NT2/D1 (cell line): ENCODE data around the gene ZNF189.

ENCODE experiments used
- SUZ12 ChIP-seq: IDR thresholded peaks from 2 replicates; pipeline ENCODE4 v1.6.1; 2011; ENCODE audit not compliant: insufficient read length, insufficient read depth; ENCODE audit errors: extremely low read depth
- YY1 ChIP-seq: IDR thresholded peaks from 2 replicates; pipeline ENCODE4 v1.6.1; 2011; ENCODE audit not compliant: insufficient read length, insufficient read depth
- ZNF274 ChIP-seq: IDR thresholded peaks from 2 replicates; pipeline ENCODE4 v1.6.1; 2011; ENCODE audit warnings: mild to moderate bottlenecking, low read depth, low read length

GRCh38 chr9:101453776-101454570 is 55.3 kb downstream of the ZNF189 start:
- TF ChIP-seq YY1 (no peak), ZNF274 (no peak), SUZ12 (no peak)
